Suprapubic skin (tissue), 3 donors: ENCODE measurements around the gene BCL11B.

ENCODE experiments used
- CTCF ChIP-seq, 2 donors: fragments of 200-600 bp in 1 of 2; fragments of 450-650 bp in 1 of 2; sonication (generic) in 1 of 2; IDR thresholded peaks; one replicate each; pipeline ENCODE4 v1.5.1; 2016 to 2019; ENCODE audit warnings: antibody characterized with exemption in 2 of 2, mild to moderate bottlenecking in 1 of 2, moderate library complexity in 1 of 2
- POLR2A ChIP-seq, 2 donors: fragments of 450-650 bp; IDR thresholded peaks; one replicate each; pipeline ENCODE4 v1.6.1; 2017; ENCODE audit warnings: antibody characterized with exemption in 2 of 2, mild to moderate bottlenecking in 2 of 2, moderate library complexity in 2 of 2

GRCh38 chr14:99146616-99147365, 125.2 kb downstream of the BCL11B start:
- TF ChIP-seq CTCF (IDR thresholded peaks at IDR 0.05) (no peak), POLR2A (IDR thresholded peaks at IDR 0.05) (no peak)
